ENCODE results near the gene MOCOS. TPM values are rescaled to one million over a fixed set of nuclear protein-coding genes. Genes with fewer than 3 reads are reported as not detected.

MOCOS gene
- total RNA-seq, 2 donors from 2014 or later, result 0.30 TPM; not detected in 1

DNA sequence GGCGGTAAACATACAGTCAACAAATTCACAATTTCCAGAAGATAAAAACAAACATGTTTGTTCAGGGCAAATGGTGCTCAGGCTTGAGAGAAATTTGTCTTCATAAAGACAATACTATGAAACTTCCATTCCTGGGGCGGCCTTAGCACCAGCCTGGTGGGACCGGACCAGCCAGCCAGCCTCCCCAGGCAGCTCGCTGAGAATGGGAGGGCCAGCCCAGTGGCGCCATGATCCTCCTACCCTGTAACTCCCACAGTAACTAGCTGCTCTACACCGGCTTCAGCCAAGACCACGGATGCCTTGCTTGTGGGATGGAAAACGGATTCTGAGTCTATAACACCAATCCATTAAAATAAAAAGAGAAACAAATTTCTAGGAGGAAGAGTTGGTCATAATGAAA lies 86.0 kb downstream of the MOCOS start:
- no peaks in the 10 kb centered on the region for H3K9me3 ChIP-seq (ENCODE audit: control insufficient read depth, low read length, poor library complexity, severe bottlenecking)
- Mint-ChIP-seq H3K36me3 (ENCODE audit: low read depth) (peaks cover 2% of the 10 kb centered on the region), H3K4me1 (no peaks in the 10 kb centered on the region), H3K27me3 (peaks cover 28% of the 10 kb centered on the region), H3K27ac (no peak overlapping the region), H3K4me3 (no peak overlapping the region)
- DNase-seq (no peak), ATAC-seq (no peak)

GRCh38 chr18:36274083-36274715 lies 86.9 kb downstream of the MOCOS start:
- ATAC-seq (no peak), DNase-seq (no peak)
- no peak overlapping the region for H3K4me3 Mint-ChIP-seq
- H3K9me3 ChIP-seq (ENCODE audit: control insufficient read depth, low read length, poor library complexity, severe bottlenecking), result no peaks in the 10 kb centered on the region
- H3K36me3 Mint-ChIP-seq (ENCODE audit: low read depth), result peaks cover 2% of the 10 kb centered on the region
- no peak overlapping the region for H3K27ac Mint-ChIP-seq
- H3K4me1 Mint-ChIP-seq, result no peaks in the 10 kb centered on the region
- H3K27me3 Mint-ChIP-seq, result peaks cover 33% of the 10 kb centered on the region

DNA sequence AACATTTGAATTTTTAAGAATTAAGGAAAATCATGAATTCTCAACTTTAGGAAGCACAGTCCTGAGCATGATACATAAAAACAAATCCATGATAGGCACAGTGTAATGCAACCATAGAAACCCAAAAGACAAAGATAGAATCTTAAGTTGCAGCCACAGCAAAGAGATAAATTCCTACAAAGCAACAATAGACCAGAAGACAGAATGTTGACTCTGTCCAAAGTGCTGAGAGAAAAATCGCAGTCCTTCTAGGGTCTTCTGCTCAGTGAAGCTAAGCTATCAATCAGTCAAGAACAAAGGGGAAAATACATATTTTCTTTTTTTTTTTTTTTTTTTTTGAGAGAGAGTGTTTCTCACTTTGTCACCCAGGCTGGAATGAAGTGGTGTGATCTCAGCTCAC lies 88.3 kb downstream of the MOCOS start:
- Mint-ChIP-seq H3K4me3 (no peak overlapping the region), H3K36me3 (ENCODE audit: low read depth) (peaks cover 2% of the 10 kb centered on the region), H3K27ac (no peak overlapping the region), H3K27me3 (peaks cover 47% of the 10 kb centered on the region), H3K4me1 (no peaks in the 10 kb centered on the region)
- no peaks in the 10 kb centered on the region for H3K9me3 ChIP-seq (ENCODE audit: control insufficient read depth, low read length, poor library complexity, severe bottlenecking)
- DNase-seq, result no peak
- no peak for ATAC-seq

GRCh38 chr18:36279001-36279400 lies 91.7 kb downstream of the MOCOS start:
- Mint-ChIP-seq H3K27ac (no peak overlapping the region), H3K36me3 (ENCODE audit: low read depth) (peaks cover 2% of the 10 kb centered on the region), H3K4me1 (no peaks in the 10 kb centered on the region), H3K4me3 (no peak overlapping the region), H3K27me3 (peaks cover 59% of the 10 kb centered on the region)
- ATAC-seq (no peak), DNase-seq (no peak)
- no peaks in the 10 kb centered on the region for H3K9me3 ChIP-seq (ENCODE audit: control insufficient read depth, low read length, poor library complexity, severe bottlenecking)

DNA sequence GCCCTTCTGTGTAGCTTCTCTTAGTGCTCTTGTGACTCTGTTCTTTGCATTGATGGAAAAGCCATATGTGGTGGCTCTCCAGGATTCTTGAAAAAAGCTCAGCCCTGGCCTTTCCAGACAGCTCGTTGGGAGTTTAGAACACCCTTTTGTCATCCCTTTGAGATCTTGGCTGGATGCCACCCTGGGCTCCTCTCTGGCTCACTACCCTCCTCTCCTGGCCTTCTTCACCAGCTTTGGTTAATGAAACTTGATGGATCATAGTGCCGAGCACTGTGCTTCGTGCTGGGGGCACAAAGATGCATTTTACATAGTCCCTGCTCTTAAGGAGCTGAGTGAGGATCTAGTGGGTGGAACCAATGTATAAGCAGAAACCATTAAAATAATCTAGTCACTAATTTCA lies 94.6 kb downstream of the MOCOS start:
- no peak for DNase-seq
- peaks cover 52% of the 10 kb centered on the region for H3K27me3 Mint-ChIP-seq
- no peaks in the 10 kb centered on the region for H3K36me3 Mint-ChIP-seq (ENCODE audit: low read depth)
- no peaks in the 10 kb centered on the region for H3K9me3 ChIP-seq (ENCODE audit: control insufficient read depth, low read length, poor library complexity, severe bottlenecking)
- H3K4me3 Mint-ChIP-seq, result no peak overlapping the region
- no peak overlapping the region for H3K27ac Mint-ChIP-seq
- no peak for ATAC-seq
- H3K4me1 Mint-ChIP-seq, result peaks cover 3% of the 10 kb centered on the region

- Mint-ChIP-seq H3K27me3 (peaks cover 53% of the 10 kb centered on the region), H3K4me3 (no peak overlapping the region), H3K27ac (no peak overlapping the region), H3K36me3 (ENCODE audit: low read depth) (no peaks in the 10 kb centered on the region), H3K4me1 (peaks cover 3% of the 10 kb centered on the region)
- no peaks in the 10 kb centered on the region for H3K9me3 ChIP-seq (ENCODE audit: control insufficient read depth, low read length, poor library complexity, severe bottlenecking)
- ATAC-seq (no peak), DNase-seq (no peak)
Observed at GRCh38 chr18:36283448-36283847, 96.2 kb downstream of the MOCOS start.

DNA sequence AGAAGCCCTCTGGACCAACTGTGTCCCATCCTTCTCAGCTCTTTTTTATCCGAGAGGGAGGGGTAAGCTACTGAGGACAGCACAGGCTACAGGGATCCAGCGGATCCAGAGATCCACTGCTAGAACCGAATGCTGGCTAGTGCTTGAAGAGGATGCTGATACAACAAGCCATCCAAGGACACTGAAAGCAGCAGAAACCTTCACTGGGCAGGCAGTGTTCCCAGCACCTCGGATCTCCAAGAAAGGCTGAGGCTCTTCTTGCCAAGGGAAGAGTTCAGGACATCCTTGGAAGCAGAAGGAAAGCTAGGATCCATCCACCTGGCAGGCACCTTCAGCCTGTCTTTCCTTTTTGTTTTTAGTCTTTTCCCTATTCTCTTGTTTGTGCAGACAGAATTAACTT lies 97.0 kb downstream of the MOCOS start:
- DNase-seq, result no peak
- ATAC-seq, result no peak
- no peak overlapping the region for H3K4me3 Mint-ChIP-seq
- peaks cover 50% of the 10 kb centered on the region for H3K27me3 Mint-ChIP-seq
- peaks cover 2% of the 10 kb centered on the region for H3K9me3 ChIP-seq (ENCODE audit: control insufficient read depth, low read length, poor library complexity, severe bottlenecking)
- H3K4me1 Mint-ChIP-seq, result peaks cover 3% of the 10 kb centered on the region
- H3K36me3 Mint-ChIP-seq (ENCODE audit: low read depth), result no peaks in the 10 kb centered on the region
- no peak overlapping the region for H3K27ac Mint-ChIP-seq

GRCh38 chr18:36284671-36285295 lies 97.5 kb downstream of the MOCOS start:
- peaks cover 2% of the 10 kb centered on the region for H3K9me3 ChIP-seq (ENCODE audit: control insufficient read depth, low read length, poor library complexity, severe bottlenecking)
- no peaks in the 10 kb centered on the region for H3K36me3 Mint-ChIP-seq (ENCODE audit: low read depth)
- no peak overlapping the region for H3K27ac Mint-ChIP-seq
- DNase-seq (peak in 1 of 3 donors; percentile 21), ATAC-seq (peak; percentile 62)
- no peak overlapping the region for H3K4me3 Mint-ChIP-seq
- H3K4me1 Mint-ChIP-seq, result peaks cover 3% of the 10 kb centered on the region
- peaks cover 50% of the 10 kb centered on the region for H3K27me3 Mint-ChIP-seq

GRCh38 chr18:36287653-36288052 lies 100.4 kb downstream of the MOCOS start:
- Mint-ChIP-seq H3K27me3 (peaks cover 31% of the 10 kb centered on the region), H3K4me1 (peaks cover 3% of the 10 kb centered on the region), H3K4me3 (no peak overlapping the region), H3K27ac (no peak overlapping the region), H3K36me3 (ENCODE audit: low read depth) (peaks cover 3% of the 10 kb centered on the region)
- DNase-seq (no peak), ATAC-seq (no peak)
- H3K9me3 ChIP-seq (ENCODE audit: control insufficient read depth, low read length, poor library complexity, severe bottlenecking), result peaks cover 2% of the 10 kb centered on the region

DNA sequence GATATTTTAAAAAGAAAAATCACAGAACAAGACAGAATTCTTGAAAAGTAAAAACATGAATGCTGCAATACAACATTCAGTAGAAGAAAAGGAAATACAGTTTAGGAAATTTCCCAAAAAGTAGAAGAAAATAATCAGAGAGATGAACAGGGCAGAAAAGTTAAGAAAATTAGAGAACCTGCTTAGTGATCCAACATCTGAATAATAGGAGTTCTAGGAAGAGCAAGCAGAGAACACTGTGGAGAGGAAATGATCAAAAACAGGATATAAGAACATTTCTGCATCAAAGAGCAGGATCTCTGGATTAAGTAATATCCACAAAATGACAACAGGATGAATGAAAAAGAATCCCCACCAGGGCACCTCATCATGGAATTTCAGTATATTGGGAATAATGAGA lies 101.4 kb downstream of the MOCOS start:
- Mint-ChIP-seq H3K4me3 (no peak overlapping the region), H3K4me1 (peaks cover 3% of the 10 kb centered on the region), H3K27ac (no peak overlapping the region), H3K36me3 (ENCODE audit: low read depth) (peaks cover 3% of the 10 kb centered on the region), H3K27me3 (peaks cover 31% of the 10 kb centered on the region)
- no peak for DNase-seq
- peaks cover 2% of the 10 kb centered on the region for H3K9me3 ChIP-seq (ENCODE audit: control insufficient read depth, low read length, poor library complexity, severe bottlenecking)
- ATAC-seq, result no peak

DNA sequence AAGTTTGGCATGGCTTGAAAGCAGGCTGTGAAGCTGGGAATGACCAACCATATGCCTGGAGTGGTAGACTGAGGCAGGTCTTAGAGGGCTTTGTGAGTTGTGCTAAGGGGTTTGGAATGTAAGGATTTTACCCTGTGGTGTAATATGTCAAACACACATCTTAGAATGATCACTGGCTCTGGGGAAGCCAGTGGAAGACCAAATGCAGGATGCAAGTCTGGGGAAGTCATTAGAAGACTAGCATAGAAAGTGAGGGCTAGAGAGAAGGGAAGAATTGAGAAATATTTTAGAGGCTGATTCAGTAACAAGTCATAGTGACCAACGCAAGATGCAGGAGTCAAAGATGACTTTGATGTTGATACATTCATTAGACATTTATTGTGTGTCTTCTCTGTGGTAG lies 106.7 kb downstream of the MOCOS start:
- DNase-seq, result no peak
- Mint-ChIP-seq H3K27ac (no peak overlapping the region), H3K4me3 (no peak overlapping the region), H3K36me3 (ENCODE audit: low read depth) (peaks cover 3% of the 10 kb centered on the region), H3K4me1 (no peaks in the 10 kb centered on the region), H3K27me3 (peaks cover 16% of the 10 kb centered on the region)
- H3K9me3 ChIP-seq (ENCODE audit: control insufficient read depth, low read length, poor library complexity, severe bottlenecking), result no peaks in the 10 kb centered on the region
- ATAC-seq, result no peak

GRCh38 chr18:36295214-36295613 lies 107.9 kb downstream of the MOCOS start:
- Mint-ChIP-seq H3K4me3 (no peak overlapping the region), H3K27ac (no peak overlapping the region), H3K36me3 (ENCODE audit: low read depth) (peaks cover 3% of the 10 kb centered on the region), H3K27me3 (peaks cover 17% of the 10 kb centered on the region), H3K4me1 (no peaks in the 10 kb centered on the region)
- ATAC-seq, result no peak
- no peaks in the 10 kb centered on the region for H3K9me3 ChIP-seq (ENCODE audit: control insufficient read depth, low read length, poor library complexity, severe bottlenecking)
- DNase-seq, result no peak

GRCh38 chr18:36295880-36296301 lies 108.6 kb downstream of the MOCOS start:
- peaks cover 3% of the 10 kb centered on the region for H3K36me3 Mint-ChIP-seq (ENCODE audit: low read depth)
- DNase-seq, result no peak
- no peaks in the 10 kb centered on the region for H3K9me3 ChIP-seq (ENCODE audit: control insufficient read depth, low read length, poor library complexity, severe bottlenecking)
- H3K27me3 Mint-ChIP-seq, result peaks cover 23% of the 10 kb centered on the region
- no peak for ATAC-seq
- no peak overlapping the region for H3K27ac Mint-ChIP-seq
- no peak overlapping the region for H3K4me3 Mint-ChIP-seq
- H3K4me1 Mint-ChIP-seq, result no peaks in the 10 kb centered on the region

All from T-helper 17 cell (primary cell).